Activated CD8-positive, alpha-beta memory T cell treated with anti-CD3 and anti-CD28 coated beads, Interleukin-2, amount 10 ng/mL, durations not matched to agents 7 days and 5 days (primary cell): ENCODE measurements around the gene VSNL1. TPM values are rescaled to one million over a fixed set of nuclear protein-coding genes. Genes with fewer than 3 reads are reported as not detected.

ENCODE experiments used
- ATAC-seq: fragments of 150-1000 bp; cut with Tn5 transposase; one replicate; pipeline ENCODE4 v1.10.0; 2021; ENCODE audit warnings: moderate library complexity
- CTCF ChIA-PET: fragments of 350-600 bp; sonication (Branson Sonifier 250); formaldehyde crosslinking; loops from one replicate; lab custom pipeline; 2021; ENCODE audit warnings: antibody characterized with exemption; lab: Charles Lee
- DNase-seq: peaks from one replicate; pipeline ENCODE4 v3.0.0-alpha.2; 2020
- H3K27ac Mint-ChIP-seq: one replicate; pipeline ENCODE4 v1.8.0; 2021; ENCODE audit warnings: mild to moderate bottlenecking, mixed read lengths
- H3K27me3 Mint-ChIP-seq: one replicate; pipeline ENCODE4 v1.8.0; 2021; ENCODE audit warnings: mixed read lengths
- H3K36me3 Mint-ChIP-seq: one replicate; pipeline ENCODE4 v1.8.0; 2021; ENCODE audit warnings: mild to moderate bottlenecking, mixed read lengths
- H3K4me1 Mint-ChIP-seq: one replicate; pipeline ENCODE4 v1.8.0; 2021; ENCODE audit warnings: mixed read lengths
- H3K4me3 Mint-ChIP-seq: one replicate; pipeline ENCODE4 v1.8.0; 2021; ENCODE audit warnings: mild to moderate bottlenecking, moderate library complexity, mixed read lengths
- H3K9me3 Mint-ChIP-seq: one replicate; pipeline ENCODE4 v1.8.0; 2022; ENCODE audit warnings: low read depth, mixed read lengths
- total RNA-seq, 2 experiments: library from RNA; stranded (reverse); gene quantifications; one replicate each; pipeline ENCODE4 v1.2.3, GENCODE V29; 2021

Gene VSNL1
- total RNA-seq, 2 experiments from 2014 or later: not detected

DNA sequence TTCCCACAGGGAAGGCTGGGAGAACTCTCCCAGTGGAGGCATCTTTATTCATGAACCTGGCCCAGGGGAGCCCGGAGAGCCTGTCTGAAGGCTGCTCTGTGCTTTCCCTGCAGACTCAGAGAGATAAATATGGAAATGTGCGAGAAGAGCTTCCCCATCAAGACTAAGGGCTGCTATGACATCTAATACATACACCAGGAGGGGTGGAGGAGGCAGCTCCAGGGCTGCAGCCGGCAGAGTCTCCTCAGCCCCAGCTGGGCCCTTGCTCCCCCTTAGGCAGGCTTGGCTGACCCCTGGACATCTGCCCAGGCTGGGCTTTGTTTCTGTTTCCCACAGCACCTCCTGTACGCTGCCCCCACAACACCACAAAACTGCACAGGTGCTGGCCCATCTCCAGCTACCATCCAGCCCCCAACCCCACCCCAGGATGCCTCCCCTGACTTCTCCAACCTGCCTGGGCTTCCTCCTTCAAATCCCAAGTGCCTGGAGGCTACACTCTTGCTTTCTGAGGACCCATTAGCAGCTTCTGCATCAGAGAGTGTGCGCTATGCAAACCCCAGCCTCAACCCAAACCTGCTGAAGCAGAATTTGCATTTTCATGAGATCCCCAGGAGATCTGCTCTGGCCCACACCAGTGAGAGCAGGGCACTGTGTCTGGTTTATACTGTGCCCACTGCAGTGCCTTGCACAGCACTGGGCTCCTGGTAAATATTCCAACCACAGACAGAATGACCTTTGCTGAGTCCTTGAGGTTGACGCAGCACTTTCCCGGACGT, 96.8 kb downstream of the VSNL1 start:
- Mint-ChIP-seq H3K4me1 (no peaks in the 10 kb centered on the region), H3K9me3 (no peaks in the 10 kb centered on the region), H3K36me3 (no peaks in the 10 kb centered on the region), H3K27ac (no peak overlapping the region), H3K4me3 (no peak overlapping the region), H3K27me3 (peaks cover 3% of the 10 kb centered on the region)
- CTCF ChIA-PET: interaction anchor here (0.6 to 2.6 kb wide), 2 partner anchors 9 to 34 kb away, joined by 4 to 11 read pairs; no protein-coding TSS in a partner anchor
- DNase-seq (no peak), ATAC-seq (no peak)

DNA sequence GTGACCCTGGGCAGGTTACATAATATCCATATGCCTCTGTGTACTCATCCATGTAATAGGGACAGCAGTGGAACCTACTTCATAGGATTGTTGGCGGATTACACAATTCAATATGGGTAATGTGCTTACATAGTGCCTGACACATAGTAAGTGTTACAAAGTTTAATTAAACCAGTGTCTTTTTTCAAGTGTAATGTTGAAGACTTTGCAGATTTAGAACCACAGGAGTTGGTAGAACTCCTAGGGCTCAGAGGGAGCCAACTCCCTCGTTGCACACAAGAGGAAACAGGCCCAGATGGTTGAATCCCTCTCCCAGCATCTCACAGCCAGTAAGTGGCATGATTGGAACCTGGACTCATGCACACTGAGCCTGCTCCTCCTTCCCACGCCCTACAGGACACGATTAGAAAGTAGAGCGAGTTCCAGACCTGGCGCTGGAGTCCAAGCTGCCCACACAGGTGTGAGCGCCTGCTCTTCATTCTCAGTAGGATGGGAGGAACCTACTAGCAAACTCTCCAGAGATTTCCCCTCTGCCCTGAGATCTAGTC, 97.8 kb downstream of the VSNL1 start:
- H3K4me3 Mint-ChIP-seq: no peak overlapping the region
- CTCF ChIA-PET: no interaction called here
- no peaks in the 10 kb centered on the region for H3K36me3 Mint-ChIP-seq
- H3K9me3 Mint-ChIP-seq: no peaks in the 10 kb centered on the region
- H3K4me1 Mint-ChIP-seq: peaks cover 3% of the 10 kb centered on the region
- H3K27ac Mint-ChIP-seq: no peak overlapping the region
- ATAC-seq: no peak
- H3K27me3 Mint-ChIP-seq: peaks cover 3% of the 10 kb centered on the region
- no peak for DNase-seq

GRCh38 chr2:17640406-17640805, 99.9 kb downstream of the VSNL1 start:
- Mint-ChIP-seq H3K27me3 (no peaks in the 10 kb centered on the region), H3K27ac (no peak overlapping the region), H3K4me3 (no peak overlapping the region), H3K4me1 (peaks cover 5% of the 10 kb centered on the region), H3K36me3 (no peaks in the 10 kb centered on the region), H3K9me3 (no peaks in the 10 kb centered on the region)
- no peak for ATAC-seq
- CTCF ChIA-PET: no interaction called here
- DNase-seq: no peak

GRCh38 chr2:17643031-17643615, 102.6 kb downstream of the VSNL1 start:
- no peak overlapping the region for H3K4me3 Mint-ChIP-seq
- no peak overlapping the region for H3K27ac Mint-ChIP-seq
- CTCF ChIA-PET: interaction anchor here (0.8 to 5.9 kb wide), 4 partner anchors 9 to 111 kb away, joined by 3 to 74 read pairs (median 4); no protein-coding TSS in a partner anchor
- peaks cover 11% of the 10 kb centered on the region for H3K4me1 Mint-ChIP-seq
- H3K27me3 Mint-ChIP-seq: no peaks in the 10 kb centered on the region
- no peaks in the 10 kb centered on the region for H3K36me3 Mint-ChIP-seq
- no peak for DNase-seq
- ATAC-seq: peak; percentile 40
- H3K9me3 Mint-ChIP-seq: no peaks in the 10 kb centered on the region

DNA sequence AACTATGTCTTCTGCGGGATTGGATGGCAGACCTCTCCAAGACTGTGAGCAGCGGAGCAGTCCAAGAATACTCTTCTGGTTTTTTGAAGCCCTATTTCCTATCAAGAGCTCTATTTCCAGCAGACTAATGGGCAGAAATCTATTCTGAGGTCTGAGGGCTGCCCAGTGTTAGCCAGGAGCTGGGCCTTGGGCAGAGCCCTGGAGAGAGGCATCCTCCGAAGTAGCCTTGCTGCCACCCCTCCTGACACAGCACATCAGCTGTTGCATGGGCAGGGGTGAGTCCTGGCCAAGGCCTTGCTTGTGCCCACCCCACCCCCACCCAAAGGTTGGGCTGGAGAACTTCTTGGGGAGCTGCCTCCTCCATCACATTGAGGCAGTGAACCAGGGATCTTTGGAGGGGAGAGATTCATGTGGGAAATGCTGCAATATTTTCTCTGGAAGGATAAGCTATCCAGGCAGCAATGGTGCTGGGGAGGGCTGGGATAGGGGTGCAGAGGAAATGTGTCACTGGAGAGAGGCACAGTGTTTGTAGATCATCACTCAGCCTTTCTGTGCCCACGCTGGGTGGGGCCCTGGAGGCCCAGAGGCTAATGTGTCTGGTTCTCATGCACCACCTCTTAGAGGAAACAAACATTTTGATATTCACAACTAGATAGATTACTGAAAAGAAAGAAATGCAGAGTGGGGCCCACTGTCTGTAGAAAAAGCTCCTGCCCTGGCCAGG, 104.7 kb downstream of the VSNL1 start:
- Mint-ChIP-seq H3K27ac (no peak overlapping the region), H3K27me3 (no peaks in the 10 kb centered on the region), H3K4me3 (no peak overlapping the region), H3K36me3 (no peaks in the 10 kb centered on the region), H3K9me3 (no peaks in the 10 kb centered on the region), H3K4me1 (peaks cover 11% of the 10 kb centered on the region)
- CTCF ChIA-PET: interaction anchor here (0.8 to 5.9 kb wide), 16 partner anchors 9 to 504 kb away, joined by 3 to 74 read pairs (median 4); partner anchors contain the start of genes GEN1 and SMC6
- ATAC-seq (no peak), DNase-seq (no peak)

DNA sequence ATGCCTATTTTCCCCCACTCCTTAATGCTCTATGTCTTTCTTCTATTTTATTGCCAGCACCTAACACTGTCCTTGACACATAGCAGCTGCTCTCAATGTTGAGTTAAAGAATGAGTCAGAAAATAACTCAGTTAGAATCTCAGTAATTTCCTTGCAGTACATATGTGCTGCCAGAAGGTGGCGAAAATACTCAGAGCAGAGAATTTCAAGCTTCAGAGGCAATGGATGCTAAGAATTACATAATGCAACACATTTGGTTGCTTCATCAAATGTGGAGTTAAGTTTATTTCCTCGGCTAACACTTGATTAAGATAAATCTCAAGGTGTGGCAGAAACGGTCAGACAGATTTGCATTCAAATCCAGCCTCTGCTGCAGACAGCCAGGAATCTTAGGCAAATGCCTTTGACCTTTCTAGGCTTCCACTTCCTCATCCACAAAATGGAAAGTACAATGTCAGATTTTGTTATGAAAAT, 105.6 kb downstream of the VSNL1 start:
- H3K27ac Mint-ChIP-seq: no peak overlapping the region
- H3K27me3 Mint-ChIP-seq: no peaks in the 10 kb centered on the region
- no peak overlapping the region for H3K4me3 Mint-ChIP-seq
- no peaks in the 10 kb centered on the region for H3K36me3 Mint-ChIP-seq
- ATAC-seq (peak; percentile 73), DNase-seq (peak; percentile 57)
- CTCF ChIA-PET: interaction anchor here (0.8 to 5.9 kb wide), 17 partner anchors 10 to 503 kb away, joined by 3 to 74 read pairs (median 4); partner anchors contain the start of genes GEN1 and SMC6
- no peaks in the 10 kb centered on the region for H3K9me3 Mint-ChIP-seq
- peaks cover 11% of the 10 kb centered on the region for H3K4me1 Mint-ChIP-seq

GRCh38 chr2:17646838-17647701, 106.6 kb downstream of the VSNL1 start:
- Mint-ChIP-seq H3K27ac (no peak overlapping the region), H3K4me1 (peaks cover 11% of the 10 kb centered on the region), H3K36me3 (no peaks in the 10 kb centered on the region), H3K27me3 (no peaks in the 10 kb centered on the region), H3K9me3 (no peaks in the 10 kb centered on the region), H3K4me3 (no peak overlapping the region)
- CTCF ChIA-PET: interaction anchor here (1.6 to 5.9 kb wide), 6 partner anchors 9 to 62 kb away, joined by 3 to 74 read pairs (median 10); no protein-coding TSS in a partner anchor
- DNase-seq (no peak), ATAC-seq (no peak)

DNA sequence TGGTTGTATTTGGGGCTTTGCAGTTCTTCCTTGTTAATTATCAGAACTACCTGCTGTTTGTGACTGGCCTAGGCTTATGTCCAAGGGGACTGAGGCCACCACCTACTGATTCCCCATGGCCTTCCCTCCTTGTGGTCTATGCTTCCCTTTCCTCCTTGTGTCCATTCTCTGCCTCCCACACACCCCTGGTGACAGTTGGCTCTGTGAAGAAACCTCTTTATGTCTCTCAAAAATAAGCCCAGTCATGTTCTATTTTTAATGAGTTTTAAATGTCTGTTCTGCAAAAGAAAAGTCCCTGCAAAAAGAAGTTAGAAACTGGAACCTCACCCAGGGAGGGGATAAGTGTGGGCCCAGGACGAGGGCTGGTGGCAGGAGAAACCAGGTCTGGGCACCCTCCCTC, 108.1 kb downstream of the VSNL1 start:
- no peaks in the 10 kb centered on the region for H3K9me3 Mint-ChIP-seq
- H3K4me3 Mint-ChIP-seq: no peak overlapping the region
- no peaks in the 10 kb centered on the region for H3K36me3 Mint-ChIP-seq
- peaks cover 8% of the 10 kb centered on the region for H3K4me1 Mint-ChIP-seq
- CTCF ChIA-PET: no interaction called here
- ATAC-seq (no peak), DNase-seq (no peak)
- no peaks in the 10 kb centered on the region for H3K27me3 Mint-ChIP-seq
- no peak overlapping the region for H3K27ac Mint-ChIP-seq

GRCh38 chr2:17649026-17649425, 108.5 kb downstream of the VSNL1 start:
- no peaks in the 10 kb centered on the region for H3K9me3 Mint-ChIP-seq

DNA sequence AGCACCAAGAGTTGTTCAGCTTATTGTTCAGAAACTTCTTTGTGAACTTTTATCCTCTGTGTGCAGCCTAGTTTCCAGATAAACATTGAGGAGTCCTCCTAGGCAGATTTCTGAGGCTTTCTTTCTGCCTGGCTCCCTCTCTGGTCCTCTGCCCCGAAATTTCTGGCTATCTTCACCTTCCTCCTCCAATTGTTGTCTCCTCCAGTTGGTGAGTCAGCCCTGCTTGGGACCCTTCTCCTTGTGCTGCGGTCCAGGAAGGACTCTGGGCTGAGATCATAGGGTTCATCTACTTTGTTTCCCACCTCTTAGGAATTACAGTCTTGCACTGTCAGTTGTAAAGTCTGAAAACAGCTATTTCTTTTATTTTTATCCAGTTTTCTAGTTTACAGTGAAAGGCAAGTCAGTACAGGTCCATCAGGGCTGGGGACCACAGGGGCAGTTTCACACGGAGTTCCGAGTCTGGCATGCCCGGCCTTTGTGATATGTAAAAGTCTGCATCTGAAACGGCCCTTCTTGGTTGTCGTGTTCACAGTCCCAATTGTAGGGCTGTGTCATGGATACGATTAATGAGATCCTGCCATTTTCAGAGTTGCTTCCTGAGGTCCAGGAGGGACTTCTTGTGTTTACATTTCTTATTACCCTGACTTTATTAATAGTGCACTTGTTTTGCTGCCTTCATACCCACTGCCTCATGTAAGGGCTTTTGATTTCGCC, 112.3 kb downstream of the VSNL1 start:
- Mint-ChIP-seq H3K4me3 (no peak overlapping the region), H3K27ac (no peak overlapping the region), H3K9me3 (no peaks in the 10 kb centered on the region), H3K27me3 (no peaks in the 10 kb centered on the region), H3K4me1 (no peaks in the 10 kb centered on the region), H3K36me3 (no peaks in the 10 kb centered on the region)
- CTCF ChIA-PET: interaction anchor here (2.6 kb wide), 1 partner anchor 18 kb away, joined by 7 read pairs; no protein-coding TSS in a partner anchor
- no peak for ATAC-seq
- no peak for DNase-seq

More at GRCh38 chr2:17649026-17649425, 108.5 kb downstream of the VSNL1 start:
- ATAC-seq: no peak
- no peak for DNase-seq
- Mint-ChIP-seq H3K27me3 (no peaks in the 10 kb centered on the region), H3K27ac (no peak overlapping the region), H3K36me3 (no peaks in the 10 kb centered on the region), H3K4me3 (no peak overlapping the region), H3K4me1 (peaks cover 8% of the 10 kb centered on the region)
- CTCF ChIA-PET: no interaction called here

GRCh38 chr2:17657759-17658158, 117.3 kb downstream of the VSNL1 start:
- Mint-ChIP-seq H3K36me3 (peaks cover 8% of the 10 kb centered on the region), H3K9me3 (no peaks in the 10 kb centered on the region), H3K4me3 (no peak overlapping the region), H3K4me1 (peaks cover 16% of the 10 kb centered on the region), H3K27ac (no peak overlapping the region), H3K27me3 (no peaks in the 10 kb centered on the region)
- CTCF ChIA-PET: interaction anchor here (1.8 kb wide), 1 partner anchor 12 kb away, joined by 4 read pairs; no protein-coding TSS in a partner anchor
- no peak for DNase-seq
- no peak for ATAC-seq
